Effector CD4-positive, alpha-beta T cell (primary cell): Measurements from ENCODE around the gene SPNS2.
"Not testable (repeated sequence)": the region's sequence is repeated elsewhere in the genome, so short reads cannot be mapped to it uniquely, and the experiment has no call there.

ENCODE experiments used
- DNase-seq: peaks from one replicate; pipeline ENCODE4 v3.0.0-alpha.2; 2020

The SPNS2 gene

DNA sequence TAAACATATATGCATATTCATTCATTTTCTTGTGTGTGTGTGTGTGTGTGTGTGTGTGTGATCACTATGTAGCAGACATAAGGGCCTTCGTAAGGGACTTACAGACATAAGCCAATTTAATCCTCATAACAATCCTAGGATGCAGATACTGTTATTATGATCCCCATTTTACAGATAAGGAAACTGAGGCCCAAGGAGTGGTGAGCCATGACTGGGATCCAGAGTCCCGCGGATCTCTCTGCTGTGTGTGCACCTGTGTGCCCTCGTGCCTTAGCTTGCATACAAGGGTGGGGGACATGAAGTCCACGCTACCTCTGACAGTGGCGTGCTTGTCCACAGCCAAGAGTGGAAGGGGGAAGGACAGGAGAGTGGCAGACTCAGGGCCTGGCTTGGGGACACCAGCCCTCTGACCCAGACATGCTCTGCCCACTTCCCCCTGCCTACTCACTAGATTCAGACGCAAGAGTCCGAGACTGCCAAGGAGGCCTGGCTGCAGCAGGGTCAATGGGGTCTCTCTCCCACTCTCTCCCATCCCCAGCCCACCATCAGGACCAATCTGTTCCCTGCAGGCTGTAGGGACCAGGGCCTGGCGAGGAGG is 75.9 kb downstream of the SPNS2 start:
- DNase-seq = no peak

DNA sequence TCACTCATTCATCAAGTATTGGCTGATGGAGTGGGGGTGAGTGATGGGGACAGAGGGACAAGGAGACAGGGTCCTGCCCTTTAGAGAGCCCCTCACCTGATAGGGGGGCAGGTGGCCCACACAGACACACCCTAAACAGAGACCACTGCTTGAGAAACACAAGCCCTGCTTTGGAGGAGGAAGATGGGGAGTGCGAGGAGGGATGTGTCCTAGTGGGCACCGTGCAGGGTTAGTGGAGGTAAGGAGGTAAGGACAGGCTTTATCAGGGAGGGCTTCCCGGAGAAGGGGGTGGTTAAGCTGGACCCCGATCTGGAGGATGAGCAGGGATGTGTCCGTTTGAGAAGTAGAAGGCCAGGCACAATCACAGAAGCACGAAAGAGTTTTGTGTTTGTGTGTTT is 77.5 kb downstream of the SPNS2 start:
- DNase-seq = no peak

GRCh38 chr17:4576729-4577322 is 78.1 kb downstream of the SPNS2 start:
- no peak for DNase-seq

GRCh38 chr17:4577386-4577993 is 78.8 kb downstream of the SPNS2 start:
- DNase-seq = no peak

DNA sequence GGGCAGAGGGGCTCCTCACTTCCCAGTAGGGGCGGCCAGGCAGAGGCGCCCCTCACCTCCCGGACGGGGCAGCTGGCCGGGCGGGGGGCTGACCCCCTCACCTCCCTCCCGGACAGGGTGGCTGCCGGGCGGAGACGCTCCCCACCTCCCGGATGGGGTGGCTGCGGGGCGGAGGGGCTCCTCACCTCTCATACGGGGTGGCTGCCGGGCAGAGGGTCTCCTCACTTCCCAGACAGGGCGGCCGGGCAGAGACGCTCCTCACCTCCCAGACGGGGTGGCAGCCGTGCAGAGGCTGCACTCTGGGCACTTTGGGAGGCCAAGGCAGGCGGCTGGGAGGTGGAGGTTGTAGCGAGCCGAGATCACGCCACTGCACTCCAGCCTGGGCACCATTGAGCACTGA is 79.7 kb downstream of the SPNS2 start:
- DNase-seq = not testable (repeated sequence)

GRCh38 chr17:4579678-4580077 is 81.0 kb downstream of the SPNS2 start:
- DNase-seq = no peak

DNA sequence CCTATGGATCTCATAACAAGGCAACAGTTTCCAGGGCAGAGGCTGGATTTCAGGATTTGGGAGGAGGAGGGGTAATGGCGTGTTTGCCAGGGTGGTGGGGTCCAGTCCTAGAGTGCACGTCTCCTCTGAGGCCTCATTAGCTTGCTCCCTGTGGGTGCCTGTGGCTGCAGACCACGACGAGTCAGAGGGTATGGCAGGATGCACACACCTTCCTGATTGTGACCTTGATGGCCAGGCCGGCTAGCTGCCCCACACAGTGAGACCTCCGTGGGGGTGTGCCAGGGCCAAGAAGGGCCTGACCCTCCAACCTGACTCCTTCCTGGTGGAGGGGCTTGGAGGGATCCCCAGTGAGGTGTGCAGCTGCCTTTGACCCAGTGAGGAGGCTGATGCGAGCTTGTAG is 81.6 kb downstream of the SPNS2 start:
- DNase-seq = no peak

DNA sequence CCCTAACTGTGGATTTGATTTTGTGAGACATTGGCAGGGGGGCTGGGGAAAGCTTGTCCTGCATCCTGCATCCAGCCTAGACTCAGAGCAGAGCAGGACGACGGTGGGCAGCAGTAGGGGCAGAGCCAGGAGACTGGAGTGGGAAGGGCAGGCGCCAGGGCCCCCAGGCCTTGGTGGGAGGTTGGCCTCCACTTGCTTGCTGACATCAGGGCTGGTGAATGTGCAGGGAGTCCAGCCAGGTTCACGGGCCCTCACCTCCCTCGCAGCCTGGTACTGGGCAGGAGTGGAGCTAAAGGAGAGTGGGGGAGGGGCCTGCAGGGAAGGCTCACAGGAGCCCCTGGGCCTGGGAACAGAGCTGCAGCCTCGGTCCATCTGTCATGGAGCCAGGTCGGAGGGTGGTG is 83.4 kb downstream of the SPNS2 start:
- DNase-seq = no peak

GRCh38 chr17:4582691-4583090 is 84.0 kb downstream of the SPNS2 start:
- DNase-seq = no peak

GRCh38 chr17:4583206-4583605 is 84.5 kb downstream of the SPNS2 start:
- DNase-seq = no peak

DNA sequence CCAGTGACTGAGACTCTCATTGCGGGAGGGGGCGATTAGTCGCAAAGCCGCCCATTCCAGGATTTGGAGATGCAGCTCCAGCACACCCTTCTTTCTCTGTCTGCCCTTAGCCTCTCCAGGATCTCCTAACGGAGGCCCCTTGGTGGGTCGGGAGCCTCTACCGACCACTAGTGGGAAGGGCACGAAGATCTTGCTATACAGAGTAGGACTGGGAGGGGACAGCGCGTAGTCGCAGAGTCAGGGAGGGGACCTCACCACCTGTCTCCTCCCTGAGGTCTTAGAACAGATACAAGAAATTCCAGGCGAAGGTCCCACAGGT is 85.1 kb downstream of the SPNS2 start:
- DNase-seq = no peak

DNA sequence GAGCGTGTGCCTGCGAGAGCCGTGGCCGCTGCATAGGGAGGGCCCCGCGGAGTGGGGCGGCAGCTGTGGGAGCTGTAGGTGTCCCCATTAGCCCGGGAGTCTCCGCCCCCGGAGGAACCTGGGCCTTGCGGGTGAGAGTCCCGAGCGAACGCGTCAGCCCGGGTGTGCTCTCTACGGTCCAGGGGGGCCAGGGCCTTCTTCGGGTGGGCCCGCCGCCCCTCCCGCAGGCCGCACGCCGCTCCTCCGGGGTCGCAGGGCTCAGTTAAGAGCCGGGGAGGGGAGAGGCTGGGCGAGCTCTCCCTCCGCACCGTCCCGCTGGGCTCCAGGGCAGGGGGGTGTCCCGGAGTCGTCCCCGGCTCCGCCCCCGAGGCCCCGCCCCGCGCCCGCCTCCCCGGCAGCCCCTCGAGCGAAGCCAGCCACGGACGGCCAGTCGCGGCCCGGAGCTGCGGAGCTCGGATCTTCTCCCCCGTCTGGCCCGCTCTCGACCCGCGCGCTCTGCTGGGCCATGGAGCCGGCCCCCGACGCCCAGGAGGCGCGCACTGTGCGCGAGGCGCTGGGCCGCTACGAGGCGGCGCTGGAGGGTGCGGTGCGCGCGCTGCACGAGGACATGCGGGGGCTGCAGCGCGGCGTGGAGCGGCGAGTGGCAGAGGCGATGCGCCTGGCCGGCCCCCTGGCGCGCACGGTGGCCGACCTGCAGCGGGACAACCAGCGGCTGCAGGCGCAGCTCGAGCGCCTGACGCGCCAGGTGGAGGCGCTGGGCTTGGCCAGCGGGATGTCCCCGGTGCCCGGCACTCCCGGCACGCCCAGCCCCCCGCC is 85.6 kb downstream of the SPNS2 start, which contains the start of gene SMTNL2:
Gene SMTNL2 (plus strand): TSS at position 429 of the 816 bp plus-strand sequence. CDS start 77 bp downstream, at position 506.
- no peak for DNase-seq

GRCh38 chr17:4584917-4585637 is 86.4 kb downstream of the SPNS2 start:
- DNase-seq = no peak

DNA sequence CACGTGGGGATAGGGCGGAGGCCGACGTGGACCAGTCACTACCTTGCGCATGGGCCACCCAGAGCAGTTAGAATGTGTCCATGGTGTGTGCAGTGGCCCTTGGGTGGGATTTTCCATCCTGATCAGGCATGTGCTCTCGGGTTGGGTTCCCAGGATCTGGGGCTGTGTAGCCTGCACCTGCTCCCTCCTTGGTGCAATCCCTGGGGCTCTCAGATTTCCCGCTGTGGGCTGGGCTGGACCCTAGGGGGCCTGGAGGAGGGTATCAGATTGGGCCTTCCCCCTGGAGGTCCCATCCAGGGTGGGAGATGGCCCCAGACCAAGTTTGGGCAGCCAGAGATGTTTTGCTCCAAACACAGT is 86.9 kb downstream of the SPNS2 start:
- no peak for DNase-seq

- DNase-seq = no peak
Measured at GRCh38 chr17:4586043-4586442, 87.4 kb downstream of the SPNS2 start.

- DNase-seq = no peak
Measured at GRCh38 chr17:4587195-4587594, 88.5 kb downstream of the SPNS2 start.

DNA sequence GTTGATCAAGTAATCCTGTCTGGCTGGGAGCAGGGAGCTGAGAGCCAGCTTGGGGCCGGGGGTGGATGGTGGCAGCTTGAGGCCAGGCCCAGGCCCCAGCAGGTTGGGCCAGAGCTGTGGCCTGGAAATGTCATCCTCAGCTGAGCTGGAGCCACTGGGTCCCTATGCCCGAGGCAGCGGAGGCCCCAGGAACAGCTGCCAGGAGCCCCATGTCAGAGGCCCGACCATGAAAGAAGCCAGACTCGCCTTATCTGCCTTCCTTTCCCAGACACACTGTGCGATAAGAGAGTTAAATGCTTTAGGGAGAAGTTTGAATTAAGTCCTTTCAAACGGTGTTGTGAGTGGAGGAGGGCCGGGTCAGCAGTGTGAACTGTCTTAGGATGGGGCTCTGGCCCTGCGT is 89.1 kb downstream of the SPNS2 start:
- DNase-seq = no peak

- no peak for DNase-seq
Measured at GRCh38 chr17:4588391-4588790, 89.7 kb downstream of the SPNS2 start.
